ENCODE data around the gene BAG3.
"Not testable (repeated sequence)": the region's sequence is repeated elsewhere in the genome, so short reads cannot be mapped to it uniquely, and the experiment has no call there.

The BAG3 gene

GRCh38 chr10:119640875-119641526 lies 10.2 kb upstream of the BAG3 start:
- DNase-seq (ENCODE audit: low spot score), result peak; percentile 32

- DNase-seq (ENCODE audit: low spot score), result no peak
Observed at GRCh38 chr10:119642556-119643111, 8.5 kb upstream of the BAG3 start.

- no peak for DNase-seq (ENCODE audit: low spot score)
Observed at GRCh38 chr10:119643306-119644204, 7.6 kb upstream of the BAG3 start.

GRCh38 chr10:119644205-119644814 lies 6.9 kb upstream of the BAG3 start:
- DNase-seq (ENCODE audit: low spot score), result no peak

GRCh38 chr10:119644994-119645393 lies 6.2 kb upstream of the BAG3 start:
- no peak for DNase-seq (ENCODE audit: low spot score)

- no peak for DNase-seq (ENCODE audit: low spot score)
Observed at GRCh38 chr10:119650062-119650461, 1.1 kb upstream of the BAG3 start.

- no peak for DNase-seq (ENCODE audit: low spot score)
Observed at GRCh38 chr10:119651514-119652360, 557 bp downstream of the BAG3 start.

GRCh38 chr10:119652361-119652730 lies 1.2 kb downstream of the BAG3 start:
- DNase-seq (ENCODE audit: low spot score), result peak; percentile 75

GRCh38 chr10:119653209-119653608 lies 2.0 kb downstream of the BAG3 start:
- no peak for DNase-seq (ENCODE audit: low spot score)

- no peak for DNase-seq (ENCODE audit: low spot score)
Observed at GRCh38 chr10:119653916-119654315, 2.7 kb downstream of the BAG3 start.

- peak; percentile 41 for DNase-seq (ENCODE audit: low spot score)
Observed at GRCh38 chr10:119654540-119654939, 3.4 kb downstream of the BAG3 start.

- peak; percentile 74 for DNase-seq (ENCODE audit: low spot score)
Observed at GRCh38 chr10:119655566-119656001, 4.4 kb downstream of the BAG3 start.

- DNase-seq (ENCODE audit: low spot score), result no peak
Observed at GRCh38 chr10:119656760-119657159, 5.6 kb downstream of the BAG3 start.

GRCh38 chr10:119657725-119658124 lies 6.5 kb downstream of the BAG3 start:
- DNase-seq (ENCODE audit: low spot score), result peak; percentile 32

GRCh38 chr10:119658274-119658673 lies 7.1 kb downstream of the BAG3 start:
- DNase-seq (ENCODE audit: low spot score), result peak; percentile 93

GRCh38 chr10:119659951-119660350 lies 8.8 kb downstream of the BAG3 start:
- peak; percentile 65 for DNase-seq (ENCODE audit: low spot score)

- DNase-seq (ENCODE audit: low spot score), result not testable (repeated sequence)
Observed at GRCh38 chr10:119662076-119662605, 11.0 kb downstream of the BAG3 start.

GRCh38 chr10:119663866-119664698 lies 12.9 kb downstream of the BAG3 start:
- DNase-seq (ENCODE audit: low spot score), result peak; percentile 26

- peak; percentile 37 for DNase-seq (ENCODE audit: low spot score)
Observed at GRCh38 chr10:119665901-119666708, 14.9 kb downstream of the BAG3 start.

- no peak for DNase-seq (ENCODE audit: low spot score)
Observed at GRCh38 chr10:119666709-119667004, 15.5 kb downstream of the BAG3 start.

Data from kidney tubule cell (primary cell).